Chondrocyte (in vitro differentiated cells): Measurements from ENCODE around the gene AMIGO2. TPM values are rescaled to one million over a fixed set of nuclear protein-coding genes. Genes with fewer than 3 reads are reported as not detected.

Source experiments
- DNase-seq: peaks from one replicate; pipeline ENCODE4 v3.0.0; 2021; ENCODE audit warnings: mixed read lengths, low spot score
- H3K27ac Mint-ChIP-seq: one replicate; pipeline ENCODE4 v1.8.0; 2021; ENCODE audit warnings: mild to moderate bottlenecking, moderate library complexity, mixed read lengths; ENCODE audit not compliant: unreplicated experiment
- H3K27me3 Mint-ChIP-seq: 2 replicates; pipeline ENCODE4 v1.8.0; 2021; ENCODE audit warnings: low read depth, mixed read lengths
- H3K36me3 Mint-ChIP-seq: 2 replicates; pipeline ENCODE4 v1.8.0; 2021; ENCODE audit warnings: low read depth, mixed read lengths
- H3K4me1 Mint-ChIP-seq: 2 replicates; pipeline ENCODE4 v1.8.0; 2021; ENCODE audit warnings: low read depth, mild to moderate bottlenecking, mixed read lengths
- H3K4me3 Mint-ChIP-seq: one replicate; pipeline ENCODE4 v1.8.0; 2021; ENCODE audit warnings: mild to moderate bottlenecking, moderate library complexity, mixed read lengths; ENCODE audit not compliant: unreplicated experiment
- H3K9me3 Mint-ChIP-seq: 2 replicates; pipeline ENCODE4 v1.8.0; 2021; ENCODE audit warnings: low read depth, mixed read lengths
- CTCF ChIP-seq: fragments of 200-600 bp; sonication (generic); IDR thresholded peaks from 2 replicates; pipeline ENCODE4 v1.5.0; 2021; ENCODE audit warnings: antibody characterized with exemption, mild to moderate bottlenecking, moderate library complexity
- total RNA-seq: library from RNA; stranded (reverse); gene quantifications from 3 replicates; pipeline ENCODE4 v1.2.1, GENCODE V29; 2021

AMIGO2 gene
- total RNA-seq, 1 donor from 2014 or later, result 153 TPM

- peaks cover 9% of the 10 kb centered on the region for H3K36me3 Mint-ChIP-seq
- no peak overlapping the region for H3K4me3 Mint-ChIP-seq
- no peak for DNase-seq
- no peaks in the 10 kb centered on the region for H3K27me3 Mint-ChIP-seq
- H3K9me3 Mint-ChIP-seq, result peaks cover 21% of the 10 kb centered on the region
- H3K4me1 Mint-ChIP-seq, result no peaks in the 10 kb centered on the region
- no peak for TF ChIP-seq CTCF
- no peak overlapping the region for H3K27ac Mint-ChIP-seq
These were observed 31.2 kb downstream of the AMIGO2 start for GRCh38 chr12:47048541-47048940.

GRCh38 chr12:47041327-47041726 lies 38.4 kb downstream of the AMIGO2 start:
- no peaks in the 10 kb centered on the region for H3K36me3 Mint-ChIP-seq

GRCh38 chr12:47039756-47040155 lies 40.0 kb downstream of the AMIGO2 start:
- Mint-ChIP-seq H3K4me3 (no peak overlapping the region), H3K27me3 (no peaks in the 10 kb centered on the region), H3K4me1 (peaks cover 15% of the 10 kb centered on the region), H3K36me3 (no peaks in the 10 kb centered on the region), H3K9me3 (peaks cover 5% of the 10 kb centered on the region), H3K27ac (no peak overlapping the region)
- DNase-seq, result no peak
- no peak for TF ChIP-seq CTCF

More at GRCh38 chr12:47041327-47041726, 38.4 kb downstream of the AMIGO2 start:
- DNase-seq, result no peak
- TF ChIP-seq CTCF, result no peak
- Mint-ChIP-seq H3K9me3 (peaks cover 5% of the 10 kb centered on the region), H3K27me3 (no peaks in the 10 kb centered on the region), H3K4me3 (no peak overlapping the region), H3K27ac (no peak overlapping the region), H3K4me1 (peaks cover 7% of the 10 kb centered on the region)

- DNase-seq, result no peak
- H3K27me3 Mint-ChIP-seq, result no peaks in the 10 kb centered on the region
- peaks cover 5% of the 10 kb centered on the region for H3K9me3 Mint-ChIP-seq
- no peak overlapping the region for H3K4me3 Mint-ChIP-seq
- no peaks in the 10 kb centered on the region for H3K36me3 Mint-ChIP-seq
- no peak overlapping the region for H3K27ac Mint-ChIP-seq
- peaks cover 22% of the 10 kb centered on the region for H3K4me1 Mint-ChIP-seq
- no peak for TF ChIP-seq CTCF
These were observed 40.7 kb downstream of the AMIGO2 start for GRCh38 chr12:47039079-47039478.

- H3K36me3 Mint-ChIP-seq, result no peaks in the 10 kb centered on the region
- DNase-seq, result no peak
- H3K9me3 Mint-ChIP-seq, result peaks cover 5% of the 10 kb centered on the region
- H3K27ac Mint-ChIP-seq, result peak overlapping the region; percentile 75
- H3K4me3 Mint-ChIP-seq, result no peak overlapping the region
- H3K27me3 Mint-ChIP-seq, result no peaks in the 10 kb centered on the region
- H3K4me1 Mint-ChIP-seq, result peaks cover 28% of the 10 kb centered on the region
- no peak for TF ChIP-seq CTCF
These were observed 41.5 kb downstream of the AMIGO2 start for GRCh38 chr12:47038270-47038748.
